Measurements from ENCODE around the gene FFAR2.
"Not testable (repeated sequence)": the region's sequence is repeated elsewhere in the genome, so short reads cannot be mapped to it uniquely, and the experiment has no call there.

FFAR2 gene

DNA sequence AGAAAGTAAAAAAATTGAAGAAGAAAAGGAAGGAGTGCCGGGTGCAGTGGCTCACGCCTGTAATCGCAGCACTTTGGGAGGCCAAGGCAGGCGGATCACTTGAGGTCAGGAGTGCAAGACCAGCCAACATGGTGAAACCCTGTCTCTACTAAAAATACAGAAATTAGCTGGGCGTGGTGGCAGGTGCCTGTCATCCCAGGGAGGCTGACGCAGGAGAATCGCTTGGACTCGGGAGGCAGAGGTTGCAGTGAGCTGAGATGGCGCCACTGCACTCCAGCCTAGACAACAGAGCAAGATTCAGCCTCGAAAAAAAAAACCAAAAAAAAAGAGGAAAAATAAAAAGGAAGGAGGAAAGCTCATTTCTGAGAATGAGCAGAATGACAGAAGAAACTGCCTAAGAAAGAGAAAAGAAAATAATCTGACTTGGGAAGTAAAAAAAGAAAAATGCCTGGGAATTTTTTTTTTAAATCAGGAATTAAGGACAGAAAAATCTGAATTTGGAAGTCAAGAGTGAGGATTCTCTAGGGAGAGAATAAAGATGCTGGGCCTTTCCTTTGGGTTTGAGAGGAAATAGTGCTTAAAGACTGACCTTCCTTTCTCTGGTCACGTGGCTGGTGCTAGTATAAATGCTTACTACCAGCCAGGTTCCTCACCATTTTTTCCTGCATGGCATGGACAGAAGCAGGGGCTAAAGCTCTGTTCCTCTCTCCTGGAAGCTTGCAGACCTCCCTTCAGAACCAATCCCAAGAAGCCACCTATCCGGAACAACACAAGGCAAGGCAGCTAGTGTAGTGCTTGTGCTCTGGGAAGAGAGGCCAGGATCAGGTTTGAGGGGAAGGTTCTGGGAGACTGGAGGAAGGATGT is at the start of gene FFAR2:
TSS of gene FFAR2 (plus strand) at position 652 of the 864 bp plus-strand sequence. CDS start 1,458 bp downstream, outside the sequence.
- no peak for DNase-seq

GRCh38 chr19:35398570-35398969 is 49.5 kb upstream of the FFAR2 start:
- no peak for DNase-seq

DNA sequence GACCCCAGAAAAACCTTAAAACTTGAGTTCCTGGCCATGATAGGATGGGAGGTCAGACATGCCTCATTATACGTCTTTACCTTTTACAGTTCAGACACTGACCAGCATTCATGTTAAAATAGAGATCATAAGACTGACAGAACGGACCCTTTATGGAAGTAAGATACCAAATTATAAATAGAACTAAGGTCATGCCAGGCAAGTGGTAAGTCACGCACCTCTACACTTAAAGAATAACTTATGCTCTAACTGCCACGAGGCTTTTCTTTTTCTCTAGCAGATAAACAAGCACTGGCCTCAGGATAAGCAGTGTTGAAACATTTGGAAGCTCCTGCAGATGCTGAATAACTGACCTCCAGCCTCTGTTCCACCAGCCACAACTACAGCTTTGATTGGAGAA is 48.8 kb upstream of the FFAR2 start:
- DNase-seq, result no peak

DNA sequence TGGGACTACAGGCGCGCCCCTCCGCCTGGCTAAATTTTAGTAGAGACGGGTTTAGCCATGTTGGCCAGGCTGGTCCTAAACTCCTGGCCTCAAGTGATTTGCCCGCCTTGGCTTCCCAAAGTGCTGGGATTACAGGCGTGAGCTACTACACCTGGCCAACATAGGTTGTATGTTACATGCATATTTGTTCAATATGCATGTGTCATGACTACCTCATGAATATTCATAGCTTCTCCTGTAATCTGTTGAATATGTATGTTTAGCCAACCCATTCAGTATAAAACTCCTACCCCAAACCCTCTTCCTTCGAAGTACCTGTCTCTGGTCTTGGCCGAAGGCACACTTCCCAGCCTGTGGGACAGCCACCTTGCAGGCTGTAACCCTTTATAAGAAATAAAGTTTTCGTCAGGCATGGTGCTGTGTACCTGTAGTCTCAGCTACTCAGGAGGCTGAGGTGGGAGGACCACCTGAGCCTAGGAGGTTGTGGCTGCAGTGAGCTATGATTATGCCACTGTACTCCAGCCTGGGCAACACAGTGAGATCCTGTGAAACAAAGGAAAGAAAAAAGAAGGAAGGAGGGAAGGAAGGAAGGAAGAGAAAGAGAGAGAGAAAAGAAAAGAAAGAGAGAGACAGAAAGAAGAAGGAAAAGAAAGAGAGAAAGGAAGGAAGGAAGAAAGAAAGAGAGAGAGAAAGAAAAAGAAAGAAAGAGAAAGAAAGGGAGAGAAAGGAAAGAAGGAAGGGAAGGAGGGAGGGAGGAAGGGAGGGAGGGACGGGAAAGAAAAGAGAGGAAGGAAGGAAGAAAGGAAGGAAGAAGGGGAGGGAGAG is 47.9 kb upstream of the FFAR2 start:
- DNase-seq, result no peak

DNA sequence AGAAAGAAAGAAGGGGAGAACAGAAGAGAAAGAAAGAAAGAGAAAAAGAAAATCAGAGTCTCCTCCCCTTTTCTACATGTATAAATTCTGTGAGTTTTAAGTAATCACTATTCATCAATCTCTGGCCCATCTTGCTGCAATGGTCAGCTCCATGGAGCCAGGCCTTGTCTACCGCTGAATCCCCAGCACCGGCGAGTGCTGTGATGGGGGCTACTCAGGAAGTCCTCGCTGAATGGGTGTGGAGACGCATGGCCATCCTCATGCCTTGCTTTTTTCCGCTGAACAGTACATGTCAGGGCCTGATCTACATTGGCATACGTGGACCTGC is 47.3 kb upstream of the FFAR2 start:
- no peak for DNase-seq

GRCh38 chr19:35401416-35401815 is 46.6 kb upstream of the FFAR2 start:
- DNase-seq, result not testable (repeated sequence)

DNA sequence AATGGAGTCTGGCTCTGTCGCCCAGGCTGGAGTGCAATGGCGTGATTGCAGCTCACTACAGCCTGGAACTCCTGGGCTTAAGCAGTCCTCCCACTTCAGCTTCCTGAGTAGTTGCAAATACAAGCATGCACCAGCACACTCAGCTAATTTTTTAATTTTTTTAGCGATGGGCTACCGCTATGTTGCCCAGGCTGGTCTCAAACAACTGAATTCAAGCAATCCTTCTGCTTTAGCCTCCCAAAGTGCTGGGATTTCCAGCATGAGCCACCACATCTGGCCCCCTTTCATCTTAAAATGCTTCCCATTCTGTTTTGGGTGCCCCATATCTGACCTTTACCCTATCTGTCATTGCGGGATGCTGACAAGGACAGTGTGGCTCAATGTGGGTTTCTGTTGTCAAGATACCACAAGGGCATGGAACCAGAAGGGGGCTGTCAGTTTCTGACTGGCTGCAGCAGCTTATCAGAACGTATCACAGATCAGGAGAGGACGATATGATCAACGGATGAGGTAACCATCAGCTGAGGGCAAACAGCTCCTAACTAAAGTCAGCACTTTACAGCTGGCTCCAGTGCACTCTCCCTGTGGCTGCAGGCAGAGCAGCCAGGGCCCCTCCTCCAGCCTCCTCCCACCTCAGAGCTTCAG is 44.8 kb upstream of the FFAR2 start:
- no peak for DNase-seq

DNA sequence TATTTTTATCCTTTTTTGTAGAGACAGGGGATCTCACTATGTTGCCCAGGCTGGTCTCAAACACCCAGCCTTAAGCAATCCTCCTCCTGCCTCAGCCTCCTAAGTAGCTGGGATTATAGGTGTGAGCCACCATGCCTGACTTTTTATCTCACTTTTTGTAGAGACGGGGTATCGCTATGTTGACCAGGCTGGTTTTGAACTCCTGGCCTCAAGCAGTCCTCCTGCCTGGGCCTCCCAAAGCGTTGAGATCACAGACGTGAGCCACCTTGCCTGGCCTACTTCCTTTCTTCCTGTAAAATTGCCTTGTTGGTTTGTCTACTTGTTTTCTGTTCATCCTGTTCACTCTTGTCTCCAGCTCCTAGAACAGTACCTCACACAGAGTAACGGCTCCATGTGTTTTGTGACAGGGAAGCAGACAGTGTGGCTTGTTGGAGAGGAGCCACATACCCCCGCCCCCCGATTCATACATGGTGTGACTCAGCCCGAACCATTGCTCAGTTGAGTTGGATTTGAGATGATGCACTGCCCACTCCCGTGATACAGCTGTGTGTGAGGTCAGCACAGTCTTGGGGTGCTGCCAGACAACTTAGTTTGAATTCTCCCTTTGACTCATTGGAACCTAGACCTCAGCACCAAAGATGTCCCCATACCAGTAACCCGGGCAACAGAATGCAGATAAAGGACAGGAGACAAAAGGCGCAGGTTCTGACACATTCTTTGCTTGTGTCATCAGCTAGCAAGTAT is 43.0 kb upstream of the FFAR2 start:
- no peak for DNase-seq

- no peak for DNase-seq
Observed at GRCh38 chr19:35407619-35408018, 40.4 kb upstream of the FFAR2 start.

- no peak for DNase-seq
Observed at GRCh38 chr19:35408284-35409171, 39.5 kb upstream of the FFAR2 start.

GRCh38 chr19:35409191-35409590 is 38.9 kb upstream of the FFAR2 start:
- no peak for DNase-seq

DNA sequence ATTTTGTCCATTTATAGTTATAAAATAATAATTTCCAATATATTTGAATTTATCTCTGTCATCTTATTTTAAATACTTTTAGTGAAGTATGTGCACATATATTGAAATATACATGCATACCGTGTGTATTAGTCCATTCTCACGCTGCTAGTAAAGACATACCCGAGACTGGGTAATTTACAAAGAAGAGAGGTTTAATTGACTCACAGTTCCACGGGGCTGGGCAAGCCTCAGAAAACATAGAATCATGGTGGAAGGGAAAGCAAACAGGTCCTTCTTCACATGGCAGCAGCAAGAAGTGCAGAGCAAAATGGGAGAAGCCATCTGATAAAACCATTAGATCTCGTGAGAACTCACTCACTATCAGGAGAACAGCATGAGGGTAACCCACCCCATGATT is 37.6 kb upstream of the FFAR2 start:
- DNase-seq, result no peak

DNA sequence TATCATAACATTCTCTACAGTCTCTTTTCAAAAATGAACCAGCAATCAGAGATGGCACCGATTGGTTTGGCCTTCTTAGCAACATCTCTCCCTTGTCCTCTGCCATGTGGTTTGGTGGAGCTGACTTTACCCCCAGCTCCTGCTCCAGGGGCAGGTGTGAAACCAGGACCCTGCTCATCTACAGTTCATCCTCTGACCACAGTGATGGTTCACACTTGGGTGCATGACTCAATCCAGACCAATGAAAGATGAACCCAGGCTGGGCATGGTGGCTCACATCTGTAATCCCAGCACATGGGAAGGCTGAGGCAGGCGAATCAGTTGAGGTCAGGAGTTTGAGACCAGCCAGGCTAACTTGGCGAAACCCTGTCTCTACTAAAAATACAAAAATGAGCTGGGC is 33.6 kb upstream of the FFAR2 start:
- no peak for DNase-seq

DNA sequence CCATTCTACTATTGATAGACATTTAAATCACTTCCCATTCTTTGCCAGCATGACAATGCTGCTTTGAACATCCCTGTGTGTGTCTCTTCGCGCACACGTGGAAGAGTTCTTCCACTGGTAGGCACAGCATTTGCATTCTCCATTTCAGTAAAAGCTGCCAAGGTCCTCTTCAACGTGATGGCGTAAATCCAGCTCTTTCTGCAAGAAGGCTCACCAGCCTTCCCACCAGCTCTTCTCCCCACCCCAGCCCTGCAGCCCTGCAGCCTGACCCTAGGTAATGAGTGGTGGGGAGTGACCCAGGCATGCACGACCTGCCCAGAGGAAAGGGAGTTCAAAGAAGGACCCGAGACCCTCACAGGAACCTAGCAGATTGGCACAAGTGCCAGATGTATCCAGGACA is 31.7 kb upstream of the FFAR2 start:
- no peak for DNase-seq

GRCh38 chr19:35417278-35417677 is 30.8 kb upstream of the FFAR2 start:
- no peak for DNase-seq

DNA sequence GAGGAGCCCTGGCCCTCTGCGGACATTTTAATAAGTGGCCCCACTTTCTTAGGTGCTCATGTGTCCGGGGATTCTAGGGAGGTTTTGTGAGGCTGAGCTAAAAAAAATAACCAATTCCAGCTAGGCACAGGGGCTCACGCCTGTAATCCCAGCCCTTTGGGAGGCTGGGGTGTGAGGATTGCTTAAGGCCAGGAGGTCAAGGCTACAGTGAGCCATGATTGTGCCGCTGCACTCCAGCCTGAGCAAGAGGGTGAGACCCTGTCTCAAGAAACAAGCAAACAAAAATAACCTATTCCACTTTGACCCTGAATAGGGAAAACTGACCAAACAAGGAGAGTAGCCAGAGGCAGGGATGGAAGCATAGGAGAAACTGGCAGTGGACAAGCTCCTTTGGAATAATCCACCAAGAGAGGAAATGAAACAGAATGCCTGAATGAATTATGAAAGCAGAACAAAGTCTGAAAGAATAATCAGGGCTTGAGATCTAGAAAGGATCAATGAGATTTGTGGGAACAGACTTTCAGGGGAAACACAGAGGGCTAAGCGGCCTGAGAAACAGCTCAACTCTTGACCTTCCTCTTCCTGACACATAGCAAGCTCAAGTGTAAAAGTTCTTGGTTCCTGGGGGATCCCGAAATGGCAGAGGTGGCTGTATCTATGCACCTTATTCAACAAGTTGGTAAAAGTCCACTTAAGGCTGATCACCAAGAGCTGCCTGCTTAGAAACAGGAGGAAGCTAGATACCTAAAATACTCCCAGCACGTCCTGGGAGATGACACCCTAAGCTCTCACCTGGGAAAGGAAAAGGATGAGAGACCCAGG is 30.1 kb upstream of the FFAR2 start:
- DNase-seq, result no peak

GRCh38 chr19:35419046-35419445 is 29.0 kb upstream of the FFAR2 start:
- DNase-seq, result no peak

GRCh38 chr19:35419805-35420204 is 28.3 kb upstream of the FFAR2 start:
- DNase-seq, result no peak

- no peak for DNase-seq
Observed at GRCh38 chr19:35421362-35421761, 26.7 kb upstream of the FFAR2 start.

DNA sequence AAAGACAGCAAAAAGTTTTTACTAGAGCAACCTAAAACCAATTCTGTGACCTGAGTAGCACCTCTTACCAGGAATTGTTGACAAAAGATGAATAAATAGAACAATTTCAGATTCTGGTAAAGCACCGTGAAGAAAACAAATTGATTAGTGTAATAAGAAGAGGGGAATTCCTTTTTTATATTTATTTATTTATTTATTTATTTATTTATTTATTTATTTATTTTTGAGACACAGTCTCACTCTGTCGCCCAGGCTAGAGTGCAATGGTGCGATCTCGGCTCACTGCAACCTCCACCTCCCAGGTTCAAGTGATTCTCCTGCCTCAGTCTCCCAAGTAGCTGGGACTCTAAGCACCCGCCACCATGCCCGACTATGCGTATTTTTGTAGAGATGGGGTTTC is 24.7 kb upstream of the FFAR2 start:
- not testable (repeated sequence) for DNase-seq

DNA sequence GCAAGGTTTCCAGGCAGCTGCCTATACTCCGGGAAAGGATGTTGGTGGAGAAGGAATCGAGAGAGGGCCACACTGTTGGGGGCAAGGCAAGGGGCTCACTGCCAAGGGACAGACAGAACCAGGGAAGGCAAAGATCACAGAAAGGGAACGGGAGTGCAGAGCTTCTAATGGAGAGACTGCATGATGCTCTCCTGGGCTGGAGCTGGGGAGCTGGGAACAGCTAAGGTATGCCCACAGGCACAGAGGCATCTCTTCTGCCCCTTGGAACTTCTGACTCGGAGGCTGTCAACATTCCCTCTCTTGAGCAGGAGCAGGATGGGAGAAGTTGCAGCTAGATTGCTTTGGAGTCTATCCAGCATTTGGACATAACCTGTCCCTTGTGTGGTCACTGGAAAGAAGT is 22.4 kb upstream of the FFAR2 start:
- no peak for DNase-seq

All from CD4-positive, alpha-beta T cell treated with Interleukin-6 for 4 hours (primary cell).